ENCODE measurements around the gene DAGLA. TPM values are rescaled to one million over a fixed set of nuclear protein-coding genes. Genes with fewer than 3 reads are reported as not detected.
A peak's percentile ranks its signal among the peaks of the same experiment; 100 is the strongest.

The DAGLA gene
- total RNA-seq, 4 donors from 2014 or later: 1.1 to 5.4 (median 3.0) TPM

DNA sequence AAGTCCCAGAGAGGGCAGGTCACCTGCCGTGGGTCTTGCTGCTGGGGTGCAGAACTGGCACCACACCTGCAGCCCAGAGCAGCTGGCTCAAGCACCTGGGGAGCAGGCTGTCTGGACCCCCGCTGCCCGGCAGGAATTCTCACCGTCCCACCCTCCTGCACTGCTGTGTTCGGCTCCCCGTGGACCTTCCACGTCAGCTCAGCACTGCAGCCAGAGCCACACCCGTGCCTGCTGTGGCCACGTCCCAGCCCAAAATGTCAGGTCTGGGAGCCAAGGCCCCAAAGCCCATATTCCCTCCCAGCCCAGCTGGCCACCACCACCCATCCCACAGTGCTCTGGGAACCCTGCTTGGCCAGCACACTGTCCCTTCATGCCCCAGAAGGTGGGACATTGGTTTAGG, 44.2 kb downstream of the DAGLA start:
- Histone ChIP-seq H3K27ac (no peak overlapping the region), H3K4me1 (peaks cover 0 to 6% (median 0%) of the 10 kb centered on the region in 4 donors), H3K4me3 (no peak overlapping the region), H3K9me3 (no peaks in the 10 kb centered on the region), H3K36me3 (peaks cover 0 to 86% (median 0%) of the 10 kb centered on the region in 3 donors), H3K27me3 (no peaks in the 10 kb centered on the region)
- 83 to 87% methylated on average over 6 to 9 of the region's 9 CpGs for WGBS, 2 donors
- DNase-seq (ENCODE audit: low spot score in 2 of 2): no peak
- TF ChIP-seq CTCF (IDR thresholded peaks at IDR 0.05): no peak
- TF ChIP-seq POLR2A (IDR thresholded peaks at IDR 0.05): no peak
- no peak for TF ChIP-seq EP300 (IDR thresholded peaks at IDR 0.05)

GRCh38 chr11:61725781-61726231, 45.6 kb downstream of the DAGLA start:
- Histone ChIP-seq H3K4me3 (no peak overlapping the region), H3K36me3 (peaks cover 0 to 94% (median 0%) of the 10 kb centered on the region in 3 donors), H3K27ac (no peak overlapping the region), H3K27me3 (no peaks in the 10 kb centered on the region), H3K9me3 (no peaks in the 10 kb centered on the region), H3K4me1 (peaks cover 0 to 6% (median 0%) of the 10 kb centered on the region in 4 donors)
- 63 to 67% methylated on average over 12 of the region's 12 CpGs for WGBS, 2 donors
- no peak for DNase-seq (ENCODE audit: low spot score in 2 of 2)
- no peak for TF ChIP-seq CTCF (IDR thresholded peaks at IDR 0.05)
- no peak for TF ChIP-seq EP300 (IDR thresholded peaks at IDR 0.05)
- TF ChIP-seq POLR2A (IDR thresholded peaks at IDR 0.05): no peak

GRCh38 chr11:61726775-61727174, 46.6 kb downstream of the DAGLA start:
- Histone ChIP-seq H3K27me3 (no peaks in the 10 kb centered on the region), H3K4me3 (no peak overlapping the region), H3K36me3 (peaks cover 0 to 98% (median 0%) of the 10 kb centered on the region in 3 donors), H3K9me3 (no peaks in the 10 kb centered on the region), H3K27ac (peak overlapping the region in 1 of 4 donors; percentile 2), H3K4me1 (peaks cover 0 to 14% (median 0%) of the 10 kb centered on the region in 4 donors)
- TF ChIP-seq CTCF (IDR thresholded peaks at IDR 0.05) (no peak), EP300 (IDR thresholded peaks at IDR 0.05) (no peak), POLR2A (IDR thresholded peaks at IDR 0.05) (no peak)
- no peak for DNase-seq (ENCODE audit: low spot score in 2 of 2)
- WGBS, 2 donors: 74 to 81% methylated on average over 3 to 12 of the region's 13 CpGs

GRCh38 chr11:61727401-61727811, 47.2 kb downstream of the DAGLA start:
- no peak overlapping the region for H3K27ac ChIP-seq
- H3K27me3 ChIP-seq: no peaks in the 10 kb centered on the region
- H3K4me1 ChIP-seq: peaks cover 0 to 20% (median under 1%) of the 10 kb centered on the region in 4 donors
- no peak for DNase-seq (ENCODE audit: low spot score in 2 of 2)
- 81 to 90% methylated on average over 2 to 3 of the region's 3 CpGs for WGBS, 2 donors
- H3K9me3 ChIP-seq: no peaks in the 10 kb centered on the region
- no peak overlapping the region for H3K4me3 ChIP-seq
- peaks cover 0 to 94% (median 0%) of the 10 kb centered on the region in 3 donors for H3K36me3 ChIP-seq
- TF ChIP-seq CTCF (IDR thresholded peaks at IDR 0.05): no peak
- TF ChIP-seq POLR2A (IDR thresholded peaks at IDR 0.05): no peak
- TF ChIP-seq EP300 (IDR thresholded peaks at IDR 0.05): no peak

DNA sequence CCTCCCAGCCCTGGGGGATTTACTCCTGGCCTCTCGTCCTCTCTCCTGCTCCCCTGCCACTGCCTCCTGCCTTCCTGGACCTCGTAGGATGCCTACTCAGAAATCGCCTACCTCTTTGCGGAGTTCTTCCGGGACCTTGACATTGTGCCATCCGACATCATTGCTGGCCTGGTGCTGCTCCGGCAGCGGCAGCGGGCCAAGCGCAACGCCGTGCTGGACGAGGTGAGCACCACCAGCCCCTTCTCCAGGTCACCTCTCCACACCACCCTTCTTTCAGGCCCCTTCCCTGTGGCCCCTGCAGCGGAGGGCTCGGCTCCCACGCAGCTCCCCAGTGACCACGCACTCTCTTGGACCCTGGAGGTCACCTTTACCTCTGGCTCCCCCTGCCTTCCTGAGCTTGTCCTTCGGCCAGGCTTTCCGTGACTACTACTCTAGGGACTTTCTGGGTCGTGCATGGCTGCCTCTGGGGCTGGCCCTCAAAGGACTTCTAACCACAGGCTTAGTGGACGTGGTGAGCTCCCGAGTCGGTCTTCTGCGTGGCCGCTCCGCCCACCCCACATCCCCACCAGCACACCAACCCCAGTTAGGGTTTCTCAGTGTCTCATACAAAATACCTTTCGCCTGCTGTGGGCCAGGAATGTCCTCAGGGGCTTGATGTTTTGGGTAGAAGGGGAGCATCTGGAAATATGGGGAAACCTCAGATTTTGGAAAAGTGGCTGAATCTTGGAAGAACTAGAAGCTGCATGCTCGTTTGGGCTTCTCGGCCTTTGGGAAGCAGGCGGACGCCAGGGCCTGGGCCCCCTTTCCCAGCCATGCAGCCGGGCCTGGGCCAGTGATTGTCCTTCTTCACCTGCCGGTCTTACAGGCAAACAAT, 48.1 kb downstream of the DAGLA start:
- no peak overlapping the region for H3K27ac ChIP-seq
- 85 to 88% methylated on average over 33 of the region's 33 CpGs for WGBS, 2 donors

More for the DNA sequence above, 48.1 kb downstream of the DAGLA start:
- TF ChIP-seq POLR2A (IDR thresholded peaks at IDR 0.05) (no peak), EP300 (IDR thresholded peaks at IDR 0.05) (no peak), CTCF (IDR thresholded peaks at IDR 0.05) (no peak)
- H3K36me3 ChIP-seq: peaks cover 0 to 85% (median 0%) of the 10 kb centered on the region in 3 donors
- no peak overlapping the region for H3K4me3 ChIP-seq
- no peaks in the 10 kb centered on the region for H3K27me3 ChIP-seq
- no peaks in the 10 kb centered on the region for H3K9me3 ChIP-seq
- DNase-seq (ENCODE audit: low spot score in 2 of 2): no peak
- peaks cover 0 to 29% (median 5%) of the 10 kb centered on the region in 4 donors for H3K4me1 ChIP-seq

Measured in tibial nerve (tissue), 4 donors.